Activated CD8-positive, alpha-beta memory T cell treated with anti-CD3 and anti-CD28 coated beads, Interleukin-2, amount 10 ng/mL, durations not matched to agents 7 days and 5 days (primary cell): ENCODE results near the gene SUN3. TPM values are rescaled to one million over a fixed set of nuclear protein-coding genes. Genes with fewer than 3 reads are reported as not detected.
"Not testable (repeated sequence)": the region's sequence is repeated elsewhere in the genome, so short reads cannot be mapped to it uniquely, and the experiment has no call there.

ENCODE experiments used
- ATAC-seq: fragments of 150-1000 bp; cut with Tn5 transposase; one replicate; pipeline ENCODE4 v1.10.0; 2021; ENCODE audit warnings: moderate library complexity
- CTCF ChIA-PET: fragments of 350-600 bp; sonication (Branson Sonifier 250); formaldehyde crosslinking; loops from one replicate; lab custom pipeline; 2021; ENCODE audit warnings: antibody characterized with exemption; lab: Charles Lee
- DNase-seq: peaks from one replicate; pipeline ENCODE4 v3.0.0-alpha.2; 2020
- H3K27ac Mint-ChIP-seq: one replicate; pipeline ENCODE4 v1.8.0; 2021; ENCODE audit warnings: mild to moderate bottlenecking, mixed read lengths
- H3K27me3 Mint-ChIP-seq: one replicate; pipeline ENCODE4 v1.8.0; 2021; ENCODE audit warnings: mixed read lengths
- H3K36me3 Mint-ChIP-seq: one replicate; pipeline ENCODE4 v1.8.0; 2021; ENCODE audit warnings: mild to moderate bottlenecking, mixed read lengths
- H3K4me1 Mint-ChIP-seq: one replicate; pipeline ENCODE4 v1.8.0; 2021; ENCODE audit warnings: mixed read lengths
- H3K4me3 Mint-ChIP-seq: one replicate; pipeline ENCODE4 v1.8.0; 2021; ENCODE audit warnings: mild to moderate bottlenecking, moderate library complexity, mixed read lengths
- H3K9me3 Mint-ChIP-seq: one replicate; pipeline ENCODE4 v1.8.0; 2022; ENCODE audit warnings: low read depth, mixed read lengths
- total RNA-seq, 2 experiments: library from RNA; stranded (reverse); gene quantifications; one replicate each; pipeline ENCODE4 v1.2.3, GENCODE V29; 2021

Gene SUN3
- total RNA-seq, 2 experiments from 2014 or later: not detected

DNA sequence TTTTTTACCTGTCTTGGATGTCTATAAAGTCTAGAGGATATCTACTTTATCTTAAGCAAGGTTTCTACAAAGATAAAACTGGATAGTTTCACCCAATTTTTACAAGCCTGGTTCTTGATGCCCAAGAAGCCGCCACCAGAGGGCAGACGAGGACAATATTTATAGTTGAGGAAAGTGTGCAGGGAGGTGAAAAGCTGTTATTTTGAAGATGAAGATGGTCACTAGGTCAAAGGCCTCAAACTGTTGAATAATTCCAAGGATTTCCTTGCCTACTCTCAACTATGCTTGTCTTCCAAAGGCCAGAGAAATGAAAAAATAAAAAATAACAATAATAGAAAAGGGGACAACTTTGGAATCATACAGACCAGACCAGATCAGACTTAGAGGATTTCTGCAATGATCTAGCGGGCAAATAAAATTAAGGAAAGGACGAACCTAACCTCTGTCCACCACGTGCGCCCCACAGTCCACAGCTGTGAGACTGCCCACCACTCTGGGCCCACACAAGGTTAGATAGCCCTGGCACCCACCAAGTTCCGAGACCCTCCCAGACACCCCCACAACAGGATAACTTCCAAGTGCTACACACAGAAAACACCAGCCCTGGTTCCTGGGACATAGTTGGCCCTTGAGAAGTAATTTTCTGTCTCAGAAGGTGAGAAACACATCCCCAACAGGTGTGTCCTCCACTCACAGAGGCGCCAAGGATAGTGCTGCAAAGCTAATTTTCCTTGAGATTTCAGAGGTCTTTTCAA lies 83.5 kb downstream of the SUN3 start:
- Mint-ChIP-seq H3K4me3 (no peak overlapping the region), H3K27me3 (no peaks in the 10 kb centered on the region), H3K36me3 (no peaks in the 10 kb centered on the region), H3K27ac (no peak overlapping the region), H3K4me1 (peaks cover 7% of the 10 kb centered on the region), H3K9me3 (no peaks in the 10 kb centered on the region)
- ATAC-seq (peak; percentile 83), DNase-seq (peak; percentile 82)
- CTCF ChIA-PET: interaction anchor here (0.8 to 3.6 kb wide), 33 partner anchors 9 to 353 kb away, joined by 3 to 54 read pairs (median 5); no protein-coding TSS in a partner anchor

DNA sequence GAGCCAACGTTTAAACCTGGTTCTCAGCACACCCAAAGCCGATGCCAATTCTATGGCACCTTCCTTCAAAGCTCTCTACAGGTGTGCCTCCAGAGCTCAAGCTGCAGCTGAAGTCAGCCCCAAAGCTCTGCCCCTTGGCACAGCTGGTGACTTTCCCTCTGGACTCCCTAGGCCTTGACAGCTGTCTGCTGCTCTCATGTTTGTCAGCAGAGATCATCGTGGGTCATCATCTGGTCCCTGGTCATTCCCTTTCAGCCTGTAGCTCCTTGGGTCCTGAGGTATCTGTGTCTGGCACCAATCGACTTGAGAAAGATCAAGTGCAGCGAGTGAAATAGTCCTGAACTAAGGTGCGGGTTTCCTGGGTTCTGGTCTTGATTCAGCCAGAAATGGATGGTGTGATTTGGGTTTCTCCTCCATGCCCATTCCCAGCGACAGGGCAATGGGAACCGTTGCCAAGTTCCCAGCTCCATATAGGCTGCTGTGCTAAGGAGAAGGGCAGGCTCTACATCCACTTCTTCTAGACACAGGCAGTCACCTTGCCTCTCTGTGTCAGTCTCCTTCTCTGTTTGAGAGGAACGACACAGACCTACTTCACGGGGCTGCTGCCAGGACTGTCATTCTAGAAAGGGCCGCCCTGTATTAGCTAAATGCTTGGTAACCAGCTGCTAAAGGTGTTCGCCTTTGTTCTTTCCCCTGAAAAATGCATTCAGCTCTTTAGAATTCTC lies 84.2 kb downstream of the SUN3 start:
- Mint-ChIP-seq H3K36me3 (no peaks in the 10 kb centered on the region), H3K27ac (no peak overlapping the region), H3K27me3 (no peaks in the 10 kb centered on the region), H3K9me3 (no peaks in the 10 kb centered on the region), H3K4me1 (peaks cover 4% of the 10 kb centered on the region), H3K4me3 (no peak overlapping the region)
- peak; percentile 30 for ATAC-seq
- no peak for DNase-seq
- CTCF ChIA-PET: interaction anchor here (0.8 to 3.6 kb wide), 31 partner anchors 9 to 354 kb away, joined by 3 to 54 read pairs (median 5); no protein-coding TSS in a partner anchor

DNA sequence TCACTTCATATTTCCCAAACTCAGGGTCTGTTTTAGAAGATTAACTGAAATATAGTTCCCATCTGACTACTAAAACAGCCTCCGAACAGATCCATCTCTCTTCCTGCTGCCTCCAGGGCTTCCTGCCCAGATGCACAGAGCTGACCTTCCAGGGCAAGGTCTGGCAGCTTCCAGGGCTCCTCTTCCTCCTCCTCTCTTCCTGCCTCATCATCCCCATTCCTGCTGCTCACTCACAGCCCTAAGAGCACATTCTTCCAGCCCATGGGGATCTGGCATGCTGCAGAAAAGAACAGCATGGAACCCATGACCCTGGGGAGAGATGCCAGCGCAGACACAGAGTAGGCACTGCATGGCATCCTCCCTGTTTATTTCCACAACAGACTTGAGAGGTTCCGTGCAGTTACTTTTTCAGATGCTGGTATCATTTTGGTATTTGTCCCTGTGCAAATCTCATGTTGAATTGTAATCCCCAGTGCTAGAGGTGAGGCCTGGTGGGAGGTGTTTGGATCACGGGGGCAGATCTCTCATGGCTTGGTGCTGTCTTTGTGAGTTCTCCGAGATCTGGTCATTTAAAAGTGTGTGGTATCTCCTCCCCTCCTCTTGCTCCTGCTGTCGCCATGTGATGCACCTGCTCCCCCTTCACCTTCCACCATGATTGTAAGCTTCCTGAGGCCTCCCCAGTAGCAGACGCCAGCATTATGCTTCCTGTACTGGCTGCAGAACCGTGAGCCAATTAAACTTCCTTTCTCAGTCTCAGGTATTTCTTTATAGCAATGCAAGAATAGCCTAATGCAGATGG lies 85.0 kb downstream of the SUN3 start:
- DNase-seq (no peak), ATAC-seq (no peak)
- H3K36me3 Mint-ChIP-seq: no peaks in the 10 kb centered on the region
- no peaks in the 10 kb centered on the region for H3K27me3 Mint-ChIP-seq
- peaks cover 7% of the 10 kb centered on the region for H3K4me1 Mint-ChIP-seq
- H3K9me3 Mint-ChIP-seq: no peaks in the 10 kb centered on the region
- no peak overlapping the region for H3K27ac Mint-ChIP-seq
- no peak overlapping the region for H3K4me3 Mint-ChIP-seq
- CTCF ChIA-PET: interaction anchor here (0.9 to 3.6 kb wide), 10 partner anchors 10 to 355 kb away, joined by 3 to 54 read pairs (median 8); no protein-coding TSS in a partner anchor

DNA sequence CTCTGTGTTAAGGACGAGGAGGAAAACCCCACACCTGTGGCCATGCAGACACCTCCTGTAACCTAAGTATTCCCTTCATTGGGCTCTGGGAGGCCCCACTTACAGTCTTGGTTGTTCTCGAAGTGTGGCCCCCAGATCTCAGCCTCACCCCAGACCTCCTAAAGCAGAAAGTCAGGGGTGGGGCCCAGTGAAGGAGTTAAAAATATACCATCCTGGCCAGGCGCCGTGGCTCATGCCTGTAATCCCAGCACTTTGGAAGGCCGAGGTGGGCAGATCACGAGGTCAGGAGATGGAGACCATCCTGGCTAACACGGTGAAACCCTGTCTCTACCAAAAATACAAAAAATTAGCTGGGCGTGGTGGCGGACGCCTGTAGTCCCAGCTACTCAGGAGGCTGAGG lies 86.3 kb downstream of the SUN3 start:
- not testable (repeated sequence) for H3K36me3 Mint-ChIP-seq, DNase-seq, H3K9me3 Mint-ChIP-seq, H3K4me3 Mint-ChIP-seq, ATAC-seq, H3K27me3 Mint-ChIP-seq, H3K27ac Mint-ChIP-seq
- H3K4me1 Mint-ChIP-seq: peaks cover 19% of the 10 kb centered on the region
- CTCF ChIA-PET: interaction anchor here (3.6 kb wide), 1 partner anchor 167 kb away, joined by 54 read pairs; no protein-coding TSS in a partner anchor

DNA sequence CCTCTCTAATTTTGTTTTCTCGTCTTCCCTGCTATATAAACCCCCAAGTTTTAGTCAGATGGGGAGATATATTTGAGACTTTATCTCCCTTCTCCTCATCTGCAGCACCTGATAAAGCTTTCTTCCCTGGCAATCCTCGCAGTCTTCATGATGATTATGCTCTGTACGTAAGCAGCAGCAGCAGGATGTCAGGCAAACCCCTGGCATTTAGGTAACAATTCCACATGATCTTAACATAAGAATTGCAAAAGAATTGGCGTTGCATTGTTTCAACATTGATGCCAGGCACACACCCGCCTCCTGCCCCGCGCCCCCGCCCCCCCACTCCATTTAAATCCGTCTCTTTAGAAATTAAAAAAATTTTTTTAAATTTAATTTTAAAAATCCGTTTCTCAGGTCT lies 86.8 kb downstream of the SUN3 start:
- Mint-ChIP-seq H3K4me3 (no peak overlapping the region), H3K36me3 (no peaks in the 10 kb centered on the region), H3K9me3 (no peaks in the 10 kb centered on the region), H3K27ac (no peak overlapping the region), H3K4me1 (peaks cover 25% of the 10 kb centered on the region), H3K27me3 (no peaks in the 10 kb centered on the region)
- CTCF ChIA-PET: interaction anchor here (1.8 kb wide), 1 partner anchor 168 kb away, joined by 5 read pairs; no protein-coding TSS in a partner anchor
- ATAC-seq (no peak), DNase-seq (no peak)

DNA sequence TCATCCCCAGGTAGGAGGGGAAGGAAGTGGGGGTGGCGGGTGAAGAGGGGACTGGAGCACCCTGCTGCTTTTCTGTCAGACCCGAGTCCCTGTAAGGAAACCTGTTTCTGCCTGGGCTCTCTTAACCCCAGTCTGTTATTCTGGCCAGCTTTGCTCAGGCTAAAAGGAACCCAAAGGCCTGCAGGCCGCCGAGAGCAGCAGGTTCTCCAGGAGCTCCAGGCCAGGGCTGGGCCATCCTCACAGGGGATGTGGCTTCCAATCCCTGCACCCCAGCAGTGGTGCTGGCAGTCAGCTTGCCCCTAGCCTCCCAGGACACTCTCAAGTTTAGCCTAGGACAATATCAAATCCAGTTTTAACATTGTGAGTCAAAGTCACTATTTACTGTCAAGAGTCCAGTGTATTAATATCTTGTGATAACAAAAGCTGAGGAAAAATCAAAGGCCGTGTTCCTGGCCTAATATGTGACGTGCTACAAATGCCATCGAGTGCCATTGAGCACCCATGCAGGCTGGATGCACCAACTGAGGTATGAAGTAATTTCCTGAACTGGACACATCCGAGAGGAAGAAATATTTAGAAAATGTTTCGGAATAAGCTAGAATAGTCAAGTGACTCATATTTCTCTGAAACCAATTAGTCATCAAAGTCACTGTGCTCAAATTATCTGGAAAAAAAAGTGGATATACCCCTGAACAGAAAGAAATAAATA lies 87.6 kb downstream of the SUN3 start:
- Mint-ChIP-seq H3K27me3 (no peaks in the 10 kb centered on the region), H3K4me3 (no peak overlapping the region), H3K27ac (no peak overlapping the region), H3K36me3 (no peaks in the 10 kb centered on the region), H3K9me3 (no peaks in the 10 kb centered on the region), H3K4me1 (peaks cover 28% of the 10 kb centered on the region)
- CTCF ChIA-PET: interaction anchor here (1.0 to 1.8 kb wide), 2 partner anchors 28 to 169 kb away, joined by 3 to 5 read pairs; no protein-coding TSS in a partner anchor
- ATAC-seq (no peak), DNase-seq (no peak)

DNA sequence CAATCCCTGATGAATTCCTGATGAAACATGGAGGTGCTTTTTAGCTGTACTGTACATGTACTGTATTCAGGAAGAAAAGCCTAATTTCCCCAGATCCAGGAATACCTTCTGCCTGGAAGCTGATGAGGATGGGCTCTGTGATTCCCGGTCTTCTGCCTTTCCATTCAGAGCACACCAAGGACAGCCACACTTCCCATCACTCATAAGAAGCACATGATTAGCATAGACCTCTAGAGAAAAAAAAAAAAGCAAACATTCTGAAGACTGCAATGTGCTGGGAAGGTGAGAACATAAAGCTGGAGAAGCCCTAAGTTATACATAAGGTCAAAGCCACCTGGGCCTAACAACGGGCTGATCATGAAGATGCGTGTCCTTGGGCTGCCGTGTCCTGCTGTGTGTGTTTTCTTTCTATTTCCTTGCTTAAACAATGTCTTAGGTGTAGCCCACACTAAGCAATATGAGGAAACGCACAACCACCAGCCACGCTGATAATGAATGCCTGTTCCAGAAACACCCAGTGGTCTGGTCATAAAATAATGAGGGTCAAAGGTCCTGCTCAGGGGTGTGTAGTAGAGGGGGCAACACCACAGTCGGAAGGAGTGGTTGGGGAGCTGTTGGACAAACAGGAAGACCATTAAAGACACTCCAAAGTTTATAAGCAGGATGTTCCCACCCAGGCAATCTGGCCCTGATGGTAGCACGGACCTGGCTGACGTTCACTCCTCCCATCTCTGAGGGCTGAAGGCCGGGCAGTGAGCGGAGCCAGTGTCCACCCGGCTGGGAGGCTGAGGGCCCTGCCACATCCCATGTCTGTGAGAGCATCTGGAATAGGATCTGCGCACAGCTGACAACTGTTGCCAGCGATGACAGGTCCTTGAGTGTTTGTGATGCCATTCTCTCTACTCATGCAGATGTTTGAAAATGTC lies 88.6 kb downstream of the SUN3 start:
- ATAC-seq: no peak
- no peaks in the 10 kb centered on the region for H3K9me3 Mint-ChIP-seq
- H3K36me3 Mint-ChIP-seq: peaks cover 2% of the 10 kb centered on the region
- peaks cover 30% of the 10 kb centered on the region for H3K4me1 Mint-ChIP-seq
- H3K27me3 Mint-ChIP-seq: no peaks in the 10 kb centered on the region
- no peak overlapping the region for H3K4me3 Mint-ChIP-seq
- DNase-seq: no peak
- CTCF ChIA-PET: interaction anchor here (1.0 to 1.8 kb wide), 4 partner anchors 29 to 215 kb away, joined by 3 to 7 read pairs (median 4); no protein-coding TSS in a partner anchor
- no peak overlapping the region for H3K27ac Mint-ChIP-seq

DNA sequence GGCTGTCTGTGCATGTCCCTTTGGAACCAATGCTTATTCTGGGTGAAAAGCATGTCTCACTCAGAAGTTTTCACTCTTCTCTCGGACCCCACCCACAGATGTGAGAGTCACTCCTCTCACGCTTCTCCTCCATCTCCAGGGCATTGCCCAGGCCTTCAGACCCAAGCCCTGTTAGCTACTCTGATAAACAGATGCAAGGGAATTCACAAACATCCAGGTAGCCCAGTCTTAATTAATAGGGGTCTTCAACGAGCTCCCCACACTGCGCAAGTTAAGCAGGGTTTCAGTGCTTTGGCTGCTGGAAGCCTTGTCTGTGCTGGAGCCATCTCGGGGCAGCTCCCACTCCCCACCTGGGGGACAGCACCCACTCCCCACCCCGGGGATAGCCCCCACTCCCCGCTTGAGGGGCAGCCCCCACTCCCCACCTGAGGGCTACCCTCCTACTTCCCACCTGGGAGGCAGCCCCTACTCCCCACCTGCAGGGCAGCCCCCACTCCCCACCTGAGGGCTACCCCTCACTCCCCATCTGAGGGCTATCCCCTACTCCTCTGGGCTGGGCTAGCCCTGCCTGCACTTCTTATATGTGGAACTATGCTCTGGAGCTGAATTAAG lies 89.4 kb downstream of the SUN3 start:
- H3K27me3 Mint-ChIP-seq: no peaks in the 10 kb centered on the region
- no peak for DNase-seq
- H3K27ac Mint-ChIP-seq: no peak overlapping the region
- ATAC-seq: no peak
- H3K36me3 Mint-ChIP-seq: peaks cover 2% of the 10 kb centered on the region
- CTCF ChIA-PET: interaction anchor here (1.2 to 1.9 kb wide), 4 partner anchors 34 to 216 kb away, joined by 3 to 8 read pairs (median 6); no protein-coding TSS in a partner anchor
- H3K4me3 Mint-ChIP-seq: no peak overlapping the region
- no peaks in the 10 kb centered on the region for H3K9me3 Mint-ChIP-seq
- H3K4me1 Mint-ChIP-seq: peaks cover 30% of the 10 kb centered on the region

DNA sequence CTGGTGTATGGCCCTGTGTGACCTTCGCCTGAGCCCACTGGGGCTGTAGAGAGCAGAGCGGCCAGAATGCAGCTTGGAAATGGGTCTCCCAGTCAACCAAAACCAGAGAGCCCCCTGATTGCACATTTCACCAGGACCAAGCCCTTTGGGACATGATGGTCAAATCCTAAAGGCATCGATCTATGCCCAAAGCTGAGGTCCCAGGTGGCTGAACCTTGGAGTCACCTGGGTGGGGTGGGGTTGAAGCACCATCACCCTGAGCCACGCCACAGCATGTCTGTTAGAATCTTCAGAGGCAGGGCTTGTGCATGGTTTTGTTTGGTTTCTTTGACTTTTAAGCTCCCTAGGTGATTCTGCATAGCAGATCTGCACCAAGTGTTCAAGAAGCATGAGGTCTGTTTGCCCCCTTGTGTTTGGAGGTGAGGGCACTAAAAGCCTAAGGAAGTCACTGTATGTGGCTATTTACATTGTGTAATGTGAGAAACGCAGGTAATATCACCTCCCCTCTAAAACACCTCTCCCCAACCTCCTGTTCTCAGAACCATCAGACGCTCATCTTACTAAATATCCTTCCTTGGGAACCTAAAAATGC lies 90.2 kb downstream of the SUN3 start:
- CTCF ChIA-PET: interaction anchor here (0.9 to 1.9 kb wide), 6 partner anchors 35 to 672 kb away, joined by 3 to 8 read pairs (median 4); no protein-coding TSS in a partner anchor
- Mint-ChIP-seq H3K36me3 (peaks cover 2% of the 10 kb centered on the region), H3K27me3 (no peaks in the 10 kb centered on the region), H3K9me3 (no peaks in the 10 kb centered on the region), H3K27ac (peak overlapping the region; percentile 7), H3K4me1 (peaks cover 30% of the 10 kb centered on the region), H3K4me3 (no peak overlapping the region)
- ATAC-seq (no peak), DNase-seq (no peak)

DNA sequence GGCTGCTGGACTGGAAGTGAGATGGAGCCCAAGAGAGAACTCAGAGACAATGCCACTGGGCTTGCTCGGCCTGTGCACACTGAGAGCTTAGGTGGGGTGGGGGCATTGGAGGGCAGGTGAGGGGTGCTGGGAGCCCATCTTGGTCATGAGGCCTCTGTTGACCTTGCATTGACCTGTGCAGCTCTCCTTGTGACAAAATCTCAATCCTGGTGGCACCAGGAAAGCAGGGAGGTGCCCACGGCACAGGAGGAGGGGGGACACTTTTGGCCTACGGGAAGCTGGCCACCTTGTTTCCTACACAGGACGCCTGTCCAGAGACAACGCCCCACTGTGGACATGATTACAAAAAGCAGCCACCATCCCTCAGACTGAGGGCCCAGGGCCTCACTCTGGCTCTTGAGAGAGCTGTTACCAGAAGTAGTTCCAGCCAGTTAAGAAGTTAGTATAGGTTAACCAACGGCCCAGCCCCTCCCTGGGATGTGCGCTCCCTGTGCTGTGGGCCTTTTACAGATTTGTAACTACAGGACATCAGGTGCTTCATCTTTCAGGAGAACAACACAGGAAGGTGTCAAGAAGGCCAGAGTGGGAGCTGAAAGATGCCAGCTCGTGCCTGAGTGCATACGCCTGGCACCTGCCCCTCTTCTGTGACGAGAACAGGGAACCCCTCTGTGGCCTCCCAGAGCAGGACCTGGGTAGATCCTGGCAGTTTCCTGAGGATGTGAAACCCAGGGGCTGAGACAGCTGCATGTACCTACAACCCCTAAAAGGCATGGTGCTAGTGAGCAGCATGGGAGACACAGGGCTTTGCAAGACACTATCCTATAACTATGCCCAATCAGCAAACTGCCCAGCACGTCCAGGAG lies 91.0 kb downstream of the SUN3 start:
- Mint-ChIP-seq H3K9me3 (no peaks in the 10 kb centered on the region), H3K4me3 (peak overlapping the region; percentile 15), H3K27ac (peak overlapping the region; percentile 75), H3K27me3 (no peaks in the 10 kb centered on the region), H3K36me3 (peaks cover 2% of the 10 kb centered on the region), H3K4me1 (peaks cover 30% of the 10 kb centered on the region)
- CTCF ChIA-PET: interaction anchor here (0.9 to 1.9 kb wide), 7 partner anchors 50 to 671 kb away, joined by 3 to 8 read pairs (median 4); no protein-coding TSS in a partner anchor
- ATAC-seq (no peak), DNase-seq (no peak)
